NCI-H1436 treated with DMSO at 0.1 percent for 48 hours (cell line): ENCODE data around the gene ACKR3.
A peak's percentile ranks its signal among the peaks of the same experiment; 100 is the strongest.

Source experiments
- DNase-seq: peaks from one replicate; lab custom pipeline; 2025; lab: John Stamatoyannopoulos, UW

The ACKR3 gene

GRCh38 chr2:236569573-236569973, at the start of gene ACKR3:
Gene ACKR3, plus strand, starts transcription at chr2:236569825. Its CDS starts 10,641 bp downstream, at chr2:236580466.
- DNase-seq: peak; percentile 60

GRCh38 chr2:236521556-236521955, 48.1 kb upstream of the ACKR3 start:
- no peak for DNase-seq

GRCh38 chr2:236523249-236523648, 46.4 kb upstream of the ACKR3 start:
- DNase-seq: no peak

GRCh38 chr2:236525411-236525997, 44.1 kb upstream of the ACKR3 start:
- DNase-seq: no peak

GRCh38 chr2:236526455-236527158, 43.0 kb upstream of the ACKR3 start:
- no peak for DNase-seq

GRCh38 chr2:236527159-236527630, 42.4 kb upstream of the ACKR3 start:
- no peak for DNase-seq

GRCh38 chr2:236529606-236530005, 40.0 kb upstream of the ACKR3 start:
- DNase-seq: no peak

- no peak for DNase-seq
Observed at GRCh38 chr2:236530512-236530911, 39.1 kb upstream of the ACKR3 start.

GRCh38 chr2:236531195-236531594, 38.4 kb upstream of the ACKR3 start:
- no peak for DNase-seq

GRCh38 chr2:236531996-236532395, 37.6 kb upstream of the ACKR3 start:
- DNase-seq: no peak

GRCh38 chr2:236533343-236533742, 36.3 kb upstream of the ACKR3 start:
- no peak for DNase-seq

GRCh38 chr2:236535024-236535423, 34.6 kb upstream of the ACKR3 start:
- no peak for DNase-seq

GRCh38 chr2:236536727-236537398, 32.8 kb upstream of the ACKR3 start:
- no peak for DNase-seq

GRCh38 chr2:236538242-236538641, 31.4 kb upstream of the ACKR3 start:
- no peak for DNase-seq

- DNase-seq: no peak
Observed at GRCh38 chr2:236541008-236541562, 28.5 kb upstream of the ACKR3 start.

- no peak for DNase-seq
Observed at GRCh38 chr2:236544362-236544761, 25.3 kb upstream of the ACKR3 start.

- no peak for DNase-seq
Observed at GRCh38 chr2:236545248-236545658, 24.4 kb upstream of the ACKR3 start.

GRCh38 chr2:236545814-236546480, 23.7 kb upstream of the ACKR3 start:
- no peak for DNase-seq

- no peak for DNase-seq
Observed at GRCh38 chr2:236546561-236547002, 23.0 kb upstream of the ACKR3 start.

GRCh38 chr2:236547725-236548124, 21.9 kb upstream of the ACKR3 start:
- no peak for DNase-seq

GRCh38 chr2:236548179-236548921, 21.3 kb upstream of the ACKR3 start:
- DNase-seq: no peak
